GM12872 (cell line): Measurements from ENCODE around the gene ANKRD28.

Experiments
- TF ChIP-seq, protein P1 (sequence below): IDR thresholded peaks from 3 replicates; pipeline ENCODE4 v1.5.1; 2011; ENCODE audit warnings: low read depth, mild to moderate bottlenecking, low read length, moderate library complexity; ENCODE audit not compliant: insufficient read depth

The ANKRD28 gene

DNA sequence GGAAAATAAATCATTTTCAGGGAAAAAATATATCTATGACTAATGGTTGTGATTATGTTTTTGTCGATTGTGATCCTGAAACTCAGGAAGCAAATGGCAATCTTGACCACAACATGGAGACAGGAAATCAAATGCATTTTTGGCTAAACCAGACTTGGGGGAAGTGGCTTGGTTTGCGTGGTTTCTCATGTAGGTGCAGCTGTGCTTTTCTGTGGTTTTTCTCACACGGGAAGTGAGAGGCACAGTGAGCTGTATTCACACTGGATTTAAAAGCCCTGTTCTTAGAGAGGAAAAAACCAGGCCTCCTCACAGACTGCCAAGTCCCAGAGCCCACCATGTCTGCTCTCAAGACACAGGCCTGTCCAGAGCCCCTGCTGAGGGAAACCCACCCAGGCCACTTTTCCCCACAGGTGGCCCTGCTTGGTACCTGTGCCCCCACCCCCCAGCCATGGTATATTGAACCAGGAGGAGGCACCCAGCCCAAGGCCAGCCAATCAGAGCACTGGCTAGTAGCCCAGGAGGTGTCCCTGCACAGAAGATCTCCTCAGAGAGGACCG lies 150.1 kb downstream of the ANKRD28 start:
- TF ChIP-seq, protein P1, sequence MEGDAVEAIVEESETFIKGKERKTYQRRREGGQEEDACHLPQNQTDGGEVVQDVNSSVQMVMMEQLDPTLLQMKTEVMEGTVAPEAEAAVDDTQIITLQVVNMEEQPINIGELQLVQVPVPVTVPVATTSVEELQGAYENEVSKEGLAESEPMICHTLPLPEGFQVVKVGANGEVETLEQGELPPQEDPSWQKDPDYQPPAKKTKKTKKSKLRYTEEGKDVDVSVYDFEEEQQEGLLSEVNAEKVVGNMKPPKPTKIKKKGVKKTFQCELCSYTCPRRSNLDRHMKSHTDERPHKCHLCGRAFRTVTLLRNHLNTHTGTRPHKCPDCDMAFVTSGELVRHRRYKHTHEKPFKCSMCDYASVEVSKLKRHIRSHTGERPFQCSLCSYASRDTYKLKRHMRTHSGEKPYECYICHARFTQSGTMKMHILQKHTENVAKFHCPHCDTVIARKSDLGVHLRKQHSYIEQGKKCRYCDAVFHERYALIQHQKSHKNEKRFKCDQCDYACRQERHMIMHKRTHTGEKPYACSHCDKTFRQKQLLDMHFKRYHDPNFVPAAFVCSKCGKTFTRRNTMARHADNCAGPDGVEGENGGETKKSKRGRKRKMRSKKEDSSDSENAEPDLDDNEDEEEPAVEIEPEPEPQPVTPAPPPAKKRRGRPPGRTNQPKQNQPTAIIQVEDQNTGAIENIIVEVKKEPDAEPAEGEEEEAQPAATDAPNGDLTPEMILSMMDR: no peak

DNA sequence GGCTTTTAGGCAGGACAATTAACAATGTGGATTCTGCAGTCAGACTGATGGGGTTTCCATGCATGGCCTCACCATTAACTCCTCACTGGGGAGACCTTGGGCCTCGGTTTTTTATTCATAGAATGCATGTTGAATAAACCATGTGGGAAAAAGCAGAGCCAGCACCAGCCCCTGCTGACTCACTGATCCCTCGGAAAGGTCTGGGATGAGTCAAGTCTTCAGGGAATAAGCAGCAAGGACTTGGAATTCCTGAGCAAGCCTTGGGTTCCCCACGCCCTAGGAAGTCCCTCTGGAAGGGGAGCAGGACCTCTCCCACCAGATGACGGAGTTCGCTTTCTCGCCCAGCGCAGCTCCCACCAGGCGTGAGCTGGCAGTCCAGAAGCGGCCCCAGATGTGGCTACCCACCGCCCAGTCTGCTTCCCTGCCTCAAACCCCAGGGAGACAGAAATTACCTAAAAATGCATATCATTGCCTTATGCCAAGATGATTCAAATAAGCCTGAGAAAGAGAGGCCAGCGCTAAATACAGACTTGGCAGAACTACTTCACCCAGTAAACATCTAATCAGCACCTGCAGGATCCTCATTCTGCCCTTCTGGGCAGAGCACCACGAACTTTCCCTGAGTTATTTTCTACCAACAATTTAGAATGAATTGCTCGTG lies 150.8 kb downstream of the ANKRD28 start:
- TF ChIP-seq, protein P1: no peak

DNA sequence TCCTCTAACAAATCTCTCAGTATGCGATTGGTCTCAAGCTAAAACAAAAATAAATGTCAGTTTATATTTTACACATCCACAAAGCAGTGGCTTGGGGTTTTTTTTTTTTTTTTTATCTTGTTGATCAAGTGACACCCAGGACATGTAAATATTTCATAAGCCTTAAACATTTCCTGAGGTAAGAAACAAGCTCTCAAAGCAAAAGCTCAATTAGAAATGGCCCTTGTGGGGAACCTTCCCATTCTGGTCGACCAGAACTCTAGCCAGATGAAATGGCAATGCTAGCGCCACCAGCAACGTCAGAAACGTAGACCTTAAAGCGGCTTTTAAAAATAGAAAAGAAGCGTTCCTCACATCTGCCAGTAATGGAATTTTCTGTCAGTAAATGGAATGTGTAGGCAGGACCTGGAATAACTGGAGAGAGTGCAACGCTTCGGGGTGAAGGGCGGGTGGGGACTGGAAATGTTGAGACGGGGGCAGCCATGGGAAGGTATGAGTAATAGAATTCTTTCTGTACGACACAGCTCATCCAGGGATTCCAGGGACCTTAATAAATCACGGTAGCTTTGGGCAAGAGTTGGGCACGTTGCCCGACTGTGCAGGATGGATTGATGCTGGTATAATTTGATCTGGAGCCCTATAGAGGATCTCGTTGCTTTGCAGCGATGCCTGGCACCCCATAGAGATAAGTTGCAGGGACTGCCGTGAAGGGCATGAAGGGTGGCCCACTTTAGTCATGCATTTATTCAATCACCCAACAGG lies 151.9 kb downstream of the ANKRD28 start:
- TF ChIP-seq, protein P1: no peak

DNA sequence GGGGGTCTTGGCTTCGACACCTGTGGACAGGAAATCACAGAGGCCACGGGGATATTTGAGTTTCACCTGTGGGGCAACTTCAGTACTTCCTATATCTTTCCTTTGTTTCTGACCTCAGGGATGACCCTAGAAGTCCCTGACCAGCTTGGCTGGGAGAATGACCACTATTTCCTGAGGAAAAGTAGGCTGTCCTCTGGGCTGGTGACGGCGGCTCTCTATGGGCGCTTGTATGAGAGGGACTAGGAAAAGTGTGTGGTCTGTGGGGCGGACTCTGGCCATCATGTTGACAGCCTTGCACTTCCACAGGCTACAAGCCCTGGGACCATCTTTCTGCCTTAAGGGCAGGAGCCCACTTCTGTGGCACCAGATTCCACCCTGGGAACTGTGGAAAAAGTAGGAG lies 152.5 kb downstream of the ANKRD28 start:
- TF ChIP-seq, protein P1: no peak

DNA sequence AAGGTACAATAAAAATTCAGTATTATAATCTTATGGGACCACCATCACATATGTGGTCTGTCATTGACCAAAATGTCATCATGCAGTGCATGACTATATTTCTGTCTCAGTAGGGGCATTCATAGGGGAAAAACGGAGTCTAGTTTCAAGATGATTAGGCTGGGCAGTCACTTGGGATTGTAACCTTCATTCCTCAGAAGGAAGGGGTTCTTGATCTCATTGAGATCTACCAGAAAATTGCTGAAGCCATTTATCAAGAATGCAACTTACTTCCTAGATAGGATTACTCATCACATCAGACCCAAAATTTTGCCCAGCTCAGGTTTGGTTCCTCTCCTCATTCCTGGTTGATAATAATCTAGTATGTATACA lies 158.9 kb downstream of the ANKRD28 start:
- TF ChIP-seq, protein P1: no peak

DNA sequence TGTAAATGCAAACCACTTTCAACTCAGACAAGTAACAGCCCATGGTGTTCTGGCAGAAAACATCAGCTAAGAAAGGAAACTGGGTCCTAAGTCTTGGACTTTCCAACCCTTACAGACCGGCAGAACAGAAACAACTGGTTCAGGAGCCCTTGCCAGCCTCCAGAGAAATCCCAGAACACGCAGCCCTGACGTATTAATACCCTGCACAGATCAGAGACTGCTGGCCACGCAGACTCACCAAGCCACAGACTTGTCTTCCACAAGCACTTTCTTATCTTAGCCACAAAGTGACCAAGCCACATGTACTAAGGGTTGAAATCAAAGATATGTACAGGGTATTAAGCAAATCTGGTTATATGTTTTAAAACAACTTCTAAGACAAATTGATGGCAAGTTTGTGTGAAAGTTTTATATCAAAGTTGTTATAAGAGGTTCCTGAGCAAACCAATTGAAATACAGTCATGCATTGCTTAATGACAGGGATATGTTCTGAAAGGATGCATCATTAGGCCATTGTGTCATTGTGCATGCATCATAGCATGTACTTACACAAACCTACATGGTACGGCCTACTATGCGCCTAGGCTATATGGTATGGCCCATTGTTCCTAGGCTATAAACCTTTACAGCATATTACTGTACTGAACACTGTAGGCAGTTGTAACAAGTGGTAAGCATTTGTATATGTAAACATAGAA lies 159.4 kb downstream of the ANKRD28 start:
- TF ChIP-seq, protein P1: no peak

DNA sequence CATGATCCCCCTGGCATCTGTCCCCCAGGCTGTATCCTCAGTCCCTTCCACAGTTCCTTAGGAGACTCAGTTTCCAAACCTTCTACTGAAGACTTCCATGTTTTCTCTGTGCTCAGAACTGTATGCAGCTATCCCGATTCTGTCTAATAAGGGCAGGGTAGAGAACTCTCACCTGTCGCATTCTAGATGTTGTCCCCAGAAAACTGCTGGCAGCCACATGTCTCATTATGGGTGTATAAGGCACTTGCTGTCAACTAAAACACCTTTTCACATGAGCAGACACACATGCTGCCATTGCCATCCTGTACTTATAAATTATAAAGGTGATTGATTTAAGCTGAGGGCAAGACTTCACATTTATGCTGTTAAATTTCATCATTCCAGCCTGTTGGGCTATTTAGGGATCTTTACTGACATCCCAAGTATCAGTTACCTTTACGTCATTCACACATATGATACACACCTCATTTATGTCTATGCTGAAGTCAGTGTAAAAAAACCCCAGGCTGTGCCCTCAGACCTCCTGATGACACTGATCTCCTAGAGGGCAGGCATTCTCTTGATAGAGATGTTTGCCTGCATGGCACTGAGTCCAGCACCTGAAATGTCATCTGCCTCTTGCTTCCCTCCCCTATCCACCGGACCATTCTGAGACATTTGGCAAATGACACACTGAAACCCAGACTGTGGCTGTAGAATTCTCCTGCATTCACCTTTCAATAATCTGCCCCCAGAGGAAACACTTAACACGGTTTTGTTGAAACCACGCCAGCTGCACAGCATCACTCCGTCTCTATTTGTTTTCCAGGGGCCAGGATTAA lies 160.4 kb downstream of the ANKRD28 start:
- TF ChIP-seq, protein P1: no peak
